ENCODE data around the gene ACTC1. TPM values are rescaled to one million over a fixed set of nuclear protein-coding genes. Genes with fewer than 3 reads are reported as not detected.

Gene ACTC1
- total and polyA plus RNA-seq, 2 experiments from 2014 or later: 26.2 to 35.9 TPM

GRCh38 chr15:34776606-34777105 is 18.7 kb downstream of the ACTC1 start (continued):
- no peak for TF ChIP-seq EZH2 (IDR thresholded peaks at IDR 0.05; ENCODE audit: low read depth, unreplicated experiment)
- no peak for TF ChIP-seq ZNF114 (CRISPR knock-in tag; IDR thresholded peaks at IDR 0.05)
- no peak for TF ChIP-seq CREB1 (CRISPR knock-in tag; IDR thresholded peaks at IDR 0.05; ENCODE audit: low read depth)
- TF ChIP-seq POLR2AphosphoS5 (IDR thresholded peaks at IDR 0.05; ENCODE audit: low read depth): no peak
- TF ChIP-seq ZNF331 (CRISPR knock-in tag; IDR thresholded peaks at IDR 0.05; ENCODE audit: low read depth): no peak
- TF ChIP-seq STAT1 (IDR thresholded peaks at IDR 0.05; ENCODE audit: unreplicated experiment): no peak
- no peak for TF ChIP-seq JUNB (IDR thresholded peaks at IDR 0.05; ENCODE audit: unreplicated experiment)
- TF ChIP-seq REST (IDR thresholded peaks at IDR 0.05; ENCODE audit: unreplicated experiment): no peak
- no peak for TF ChIP-seq EZH2phosphoT487 (IDR thresholded peaks at IDR 0.05; ENCODE audit: unreplicated experiment)
- no peak for TF ChIP-seq NANOG (IDR thresholded peaks at IDR 0.05; ENCODE audit: borderline replicate concordance)
- no peak for TF ChIP-seq CTCF (conservative IDR thresholded peaks at IDR 0.05; ENCODE audit: low read depth in 2 of 2)

GRCh38 chr15:34773917-34774316 is 21.4 kb downstream of the ACTC1 start:
- H3K27ac Mint-ChIP-seq: no peak overlapping the region
- TF ChIP-seq EZH2 (IDR thresholded peaks at IDR 0.05; ENCODE audit: low read depth, unreplicated experiment) (no peak), EZH2phosphoT487 (IDR thresholded peaks at IDR 0.05; ENCODE audit: unreplicated experiment) (no peak), ZNF462 (CRISPR knock-in tag; IDR thresholded peaks at IDR 0.05) (no peak), STAT1 (IDR thresholded peaks at IDR 0.05; ENCODE audit: unreplicated experiment) (no peak), ZNF331 (CRISPR knock-in tag; IDR thresholded peaks at IDR 0.05; ENCODE audit: low read depth) (no peak), POLR2AphosphoS5 (IDR thresholded peaks at IDR 0.05; ENCODE audit: low read depth) (no peak)

More at GRCh38 chr15:34773917-34774316, 21.4 kb downstream of the ACTC1 start:
- peaks cover 7% of the 10 kb centered on the region; the same call in 1 of the 2 replicates for H3K4me1 ChIP-seq (ENCODE audit: insufficient read depth)
- peak; percentile 88 for ATAC-seq
- Mint-ChIP-seq H3K27me3 (ENCODE audit: insufficient read depth, low read depth, poor library complexity) (no peaks in the 10 kb centered on the region), H3K9me3 (no peaks in the 10 kb centered on the region), H3K4me3 (no peak overlapping the region), H3K4me1 (peaks cover 12% of the 10 kb centered on the region), H3K36me3 (ENCODE audit: low read depth) (no peaks in the 10 kb centered on the region)
- no peaks in the 10 kb centered on the region for H3K79me2 ChIP-seq (replicated peaks; ENCODE audit: insufficient read depth)
- H3K9me2 ChIP-seq (ENCODE audit: insufficient read depth): no peaks in the 10 kb centered on the region
- peak overlapping the region; percentile 13; the same call in 1 of the 2 replicates for H3K4me2 ChIP-seq
- H2AFZ ChIP-seq: no peak overlapping the region
- no peaks in the 10 kb centered on the region for H3F3A ChIP-seq (replicated peaks; ENCODE audit: low read depth)
- DNase-seq (ENCODE audit: low spot score): peak; percentile 76
- H4K20me1 ChIP-seq (replicated peaks; ENCODE audit: insufficient read depth): no peaks in the 10 kb centered on the region
- no peaks in the 10 kb centered on the region for H3K27me3 ChIP-seq (ENCODE audit: insufficient read depth)
- no peak overlapping the region for H3K27ac ChIP-seq (ENCODE audit: low read depth)
- no peak overlapping the region for H3K4me3 ChIP-seq
- no peaks in the 10 kb centered on the region for H3K36me3 ChIP-seq (ENCODE audit: insufficient read depth)
